ENCODE measurements around the gene SPG11. TPM values are rescaled to one million over a fixed set of nuclear protein-coding genes. Genes with fewer than 3 reads are reported as not detected.
"Not testable (repeated sequence)": the region's sequence is repeated elsewhere in the genome, so short reads cannot be mapped to it uniquely, and the experiment has no call there.

SPG11 gene
- total RNA-seq, 2 donors from 2014 or later = 68.1 to 76.0 TPM

- no peak for DNase-seq (ENCODE audit: low spot score)
- no peak for TF ChIP-seq CTCF (IDR thresholded peaks at IDR 0.05)
- H3K27ac ChIP-seq = no peak overlapping the region
Measured at GRCh38 chr15:44633603-44634002, 29.9 kb downstream of the SPG11 start.

GRCh38 chr15:44625286-44625685, 38.2 kb downstream of the SPG11 start:
- not testable (repeated sequence) for ATAC-seq (ENCODE audit: insufficient number of reproducible peaks, low FRiP score, low read depth)

More at GRCh38 chr15:44633603-44634002, 29.9 kb downstream of the SPG11 start:
- Histone ChIP-seq H3K4me3 (no peak overlapping the region), H3K27me3 (replicated peaks; ENCODE audit: insufficient read depth) (no peaks in the 10 kb centered on the region), H3K36me3 (peaks cover 24% of the 10 kb centered on the region), H3K9me3 (no peaks in the 10 kb centered on the region), H3K4me1 (ENCODE audit: control insufficient read depth in 1 of 2, low read depth in 2 of 2) (no peaks in the 10 kb centered on the region)
- no peak for ATAC-seq (ENCODE audit: insufficient number of reproducible peaks, low FRiP score, low read depth)

GRCh38 chr15:44623178-44623577, 40.3 kb downstream of the SPG11 start:
- Histone ChIP-seq H3K4me3 (no peak overlapping the region), H3K36me3 (peaks cover 33% of the 10 kb centered on the region), H3K27me3 (replicated peaks; ENCODE audit: insufficient read depth) (no peaks in the 10 kb centered on the region), H3K4me1 (ENCODE audit: control insufficient read depth in 1 of 2, low read depth in 2 of 2) (no peaks in the 10 kb centered on the region), H3K27ac (no peak overlapping the region), H3K9me3 (no peaks in the 10 kb centered on the region)
- DNase-seq (ENCODE audit: low spot score) = no peak
- no peak for ATAC-seq (ENCODE audit: insufficient number of reproducible peaks, low FRiP score, low read depth)
- no peak for TF ChIP-seq CTCF (IDR thresholded peaks at IDR 0.05)

More at GRCh38 chr15:44625286-44625685, 38.2 kb downstream of the SPG11 start:
- DNase-seq (ENCODE audit: low spot score); H3K27me3 ChIP-seq (replicated peaks; ENCODE audit: insufficient read depth); H3K27ac ChIP-seq; H3K9me3 ChIP-seq; H3K4me1 ChIP-seq (ENCODE audit: control insufficient read depth in 1 of 2, low read depth in 2 of 2); H3K4me3 ChIP-seq: not testable (repeated sequence)
- peaks cover 41% of the 10 kb centered on the region for H3K36me3 ChIP-seq

- peaks cover 28% of the 10 kb centered on the region for H3K36me3 ChIP-seq
- H3K9me3 ChIP-seq = no peaks in the 10 kb centered on the region
- DNase-seq (ENCODE audit: low spot score) (no peak), ATAC-seq (ENCODE audit: insufficient number of reproducible peaks, low FRiP score, low read depth) (no peak)
- H3K27ac ChIP-seq = no peak overlapping the region
- H3K4me1 ChIP-seq (ENCODE audit: control insufficient read depth in 1 of 2, low read depth in 2 of 2) = no peaks in the 10 kb centered on the region
- H3K4me3 ChIP-seq = no peak overlapping the region
- no peak for TF ChIP-seq CTCF (IDR thresholded peaks at IDR 0.05)
- no peaks in the 10 kb centered on the region for H3K27me3 ChIP-seq (replicated peaks; ENCODE audit: insufficient read depth)
Measured at GRCh38 chr15:44620081-44620480, 43.4 kb downstream of the SPG11 start.

GRCh38 chr15:44616974-44617373, 46.5 kb downstream of the SPG11 start:
- H3K27me3 ChIP-seq (replicated peaks; ENCODE audit: insufficient read depth) = no peaks in the 10 kb centered on the region
- H3K4me3 ChIP-seq = no peak overlapping the region
- no peak for TF ChIP-seq CTCF (IDR thresholded peaks at IDR 0.05)
- H3K27ac ChIP-seq = no peak overlapping the region
- no peaks in the 10 kb centered on the region for H3K4me1 ChIP-seq (ENCODE audit: control insufficient read depth in 1 of 2, low read depth in 2 of 2)
- ATAC-seq (ENCODE audit: insufficient number of reproducible peaks, low FRiP score, low read depth) (no peak), DNase-seq (ENCODE audit: low spot score) (no peak)
- H3K9me3 ChIP-seq = no peaks in the 10 kb centered on the region
- peaks cover 26% of the 10 kb centered on the region for H3K36me3 ChIP-seq

- no peak for TF ChIP-seq CTCF (IDR thresholded peaks at IDR 0.05)
- H3K4me3 ChIP-seq = no peak overlapping the region
- no peaks in the 10 kb centered on the region for H3K4me1 ChIP-seq (ENCODE audit: control insufficient read depth in 1 of 2, low read depth in 2 of 2)
- no peaks in the 10 kb centered on the region for H3K9me3 ChIP-seq
- H3K27ac ChIP-seq = no peak overlapping the region
- no peaks in the 10 kb centered on the region for H3K27me3 ChIP-seq (replicated peaks; ENCODE audit: insufficient read depth)
- H3K36me3 ChIP-seq = peaks cover 35% of the 10 kb centered on the region
- DNase-seq (ENCODE audit: low spot score) (no peak), ATAC-seq (ENCODE audit: insufficient number of reproducible peaks, low FRiP score, low read depth) (no peak)
Measured at GRCh38 chr15:44606740-44607139, 56.7 kb downstream of the SPG11 start.
